Suppressor macrophage treated with lipopolysaccharide for 1 hour (primary cell): ENCODE results near the gene S100A3.
"Not testable (repeated sequence)": the region's sequence is repeated elsewhere in the genome, so short reads cannot be mapped to it uniquely, and the experiment has no call there.

Source experiments
- DNase-seq, 3 donors: peaks; one replicate each; pipeline ENCODE4 v3.0.0-alpha.2; 2020 to 2022

Gene S100A3, protein sequence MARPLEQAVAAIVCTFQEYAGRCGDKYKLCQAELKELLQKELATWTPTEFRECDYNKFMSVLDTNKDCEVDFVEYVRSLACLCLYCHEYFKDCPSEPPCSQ

DNA sequence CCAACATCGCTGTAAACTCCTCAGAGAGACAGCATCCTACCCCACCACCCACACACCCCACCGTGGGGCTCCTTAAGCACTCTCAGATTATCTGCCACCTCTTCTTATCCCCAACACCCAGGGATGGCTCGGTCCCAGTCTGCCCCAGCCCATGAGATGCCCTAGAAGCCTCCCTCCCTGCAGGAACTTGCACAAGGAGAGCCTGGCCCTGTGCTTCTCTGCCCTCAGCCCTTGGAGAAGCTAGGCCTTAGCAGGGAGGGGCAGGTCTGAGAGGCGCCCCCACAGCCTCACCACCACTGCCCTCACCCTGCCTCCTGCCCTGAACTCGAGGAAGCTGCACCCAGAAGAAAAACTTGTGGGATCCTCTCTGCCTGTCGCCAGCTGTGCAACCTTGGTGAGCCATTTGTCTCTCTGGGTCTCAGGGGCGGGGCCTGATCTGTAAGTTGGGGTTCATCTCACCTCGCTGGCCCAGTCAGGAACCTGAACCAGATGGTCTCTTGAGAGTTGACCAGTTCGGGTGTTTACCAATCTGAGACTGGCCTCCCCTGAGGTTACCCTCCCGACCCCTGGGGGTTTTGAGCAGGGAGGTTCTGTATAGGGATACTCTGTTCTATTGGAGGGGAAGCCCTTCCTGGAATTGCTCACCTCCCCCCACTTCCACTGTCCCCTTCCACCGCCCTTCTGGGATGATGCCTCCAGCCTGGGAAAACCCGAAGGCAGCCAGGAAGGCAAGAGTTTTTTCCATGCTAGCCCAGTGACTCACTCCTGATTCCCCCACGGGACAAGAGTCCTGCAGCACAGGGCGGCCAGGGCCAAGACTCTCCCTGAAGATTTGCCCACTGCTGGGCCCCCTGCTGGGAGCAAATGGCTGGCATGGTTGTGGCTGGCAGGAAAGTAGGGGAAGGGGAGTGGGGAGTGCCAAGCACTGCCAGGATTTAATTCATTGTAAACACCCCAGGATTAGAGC lies at the start of gene S100A3:
Gene S100A3, minus strand, starts transcription at position 537 of the 967 bp plus-strand sequence. CDS start 773 bp downstream, outside the sequence.
- DNase-seq, result peak; percentile 76 to 87 (median 86)

DNA sequence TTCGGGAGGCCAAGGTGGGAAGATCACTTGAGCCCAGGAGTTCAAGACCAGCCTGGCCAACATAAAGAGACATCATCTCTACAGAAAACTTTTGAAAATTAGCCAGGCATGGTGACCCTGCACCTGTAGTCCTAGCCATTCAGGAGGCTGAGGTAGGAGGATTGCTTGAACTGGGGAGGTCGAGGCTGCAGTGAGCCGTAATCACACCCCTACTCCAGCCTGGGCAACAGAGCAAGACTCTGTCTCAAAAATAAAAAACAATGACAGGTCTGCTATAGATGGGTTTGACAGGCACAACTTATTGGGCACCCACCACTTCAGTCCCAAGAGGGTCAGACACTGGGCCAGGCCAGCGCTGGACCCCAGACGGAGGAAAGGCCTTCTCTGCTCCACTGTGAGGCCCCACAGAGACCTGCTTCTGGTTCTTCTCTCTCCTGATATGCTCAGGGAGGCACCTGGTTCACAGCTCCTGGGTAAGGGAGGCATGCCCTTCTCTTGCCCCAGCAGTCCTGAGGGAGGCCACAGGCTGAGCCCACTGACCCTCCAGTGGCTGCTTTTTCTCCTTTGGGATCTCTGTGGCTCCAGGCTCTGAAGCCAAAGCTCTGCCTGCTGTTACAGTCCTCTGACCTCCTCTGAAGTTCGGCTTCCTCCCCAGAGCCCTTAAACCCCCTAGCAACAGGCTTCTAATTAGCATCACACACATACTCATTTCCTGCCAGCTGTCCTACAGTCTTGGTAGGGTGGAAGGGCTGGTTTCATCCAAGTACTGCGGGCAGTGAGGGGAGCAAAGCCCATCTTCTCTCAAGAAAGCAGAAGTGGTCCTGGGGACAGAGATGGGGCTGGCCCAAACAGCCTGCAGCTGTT lies 49.5 kb upstream of the S100A3 start:
- peak; percentile 65 to 83 (median 76) for DNase-seq

DNA sequence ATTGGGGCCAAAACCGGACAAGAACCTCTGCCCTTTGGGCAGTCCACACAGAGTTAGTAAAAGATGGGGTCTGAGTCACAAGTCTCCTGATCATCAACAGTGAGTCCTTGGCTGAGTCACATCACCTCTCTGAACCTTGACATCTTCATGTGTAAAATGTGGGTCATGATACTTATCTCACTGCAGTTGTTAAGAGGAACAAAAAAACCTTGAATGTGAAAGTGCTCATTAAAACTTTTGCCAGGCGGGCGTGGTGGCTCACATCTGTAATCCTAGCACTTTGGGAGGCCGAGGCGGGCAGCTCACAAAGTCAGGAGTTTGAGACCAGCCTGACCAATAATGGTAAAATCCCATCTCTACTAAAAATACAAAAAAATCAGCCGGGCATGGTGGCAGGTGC lies 48.1 kb upstream of the S100A3 start:
- peak; percentile 69 to 87 (median 81) for DNase-seq

DNA sequence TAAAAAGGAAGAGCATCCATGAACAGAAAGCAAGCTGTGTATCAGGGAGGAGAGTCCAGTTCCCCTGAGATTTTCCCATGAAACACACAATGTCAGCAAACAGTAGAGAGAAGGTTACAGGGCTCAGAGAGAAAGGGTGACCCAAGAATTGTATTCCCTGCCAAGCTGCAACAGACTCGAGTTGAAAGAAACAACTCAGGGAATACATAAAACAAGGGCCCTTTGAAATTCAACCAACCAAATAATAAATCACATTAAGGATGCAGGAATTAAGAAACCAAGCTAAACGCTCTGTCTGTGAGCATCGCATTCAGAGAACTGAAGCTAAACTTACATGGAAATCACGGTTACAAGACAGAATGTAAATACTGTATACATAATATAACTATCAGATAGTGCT lies 43.7 kb upstream of the S100A3 start:
- no peak for DNase-seq

DNA sequence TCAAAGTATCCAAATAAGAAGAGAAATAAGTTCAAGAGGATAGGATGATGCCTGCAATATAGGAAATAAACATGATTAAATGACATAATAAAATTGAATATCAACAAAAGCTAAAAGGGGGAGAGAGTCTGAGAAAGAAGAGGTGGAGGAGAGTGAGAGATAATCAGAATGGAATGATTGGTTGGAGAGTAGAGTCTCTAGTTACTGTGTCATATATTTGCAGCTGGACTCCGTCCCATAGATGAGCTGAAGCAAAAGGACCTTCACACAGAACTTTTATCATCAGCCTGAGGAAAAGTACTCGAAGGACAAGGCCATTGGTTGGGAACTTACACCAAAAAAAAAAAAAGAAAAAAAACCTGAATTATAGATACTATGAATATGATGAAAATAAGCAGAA lies 39.4 kb upstream of the S100A3 start:
- no peak for DNase-seq

DNA sequence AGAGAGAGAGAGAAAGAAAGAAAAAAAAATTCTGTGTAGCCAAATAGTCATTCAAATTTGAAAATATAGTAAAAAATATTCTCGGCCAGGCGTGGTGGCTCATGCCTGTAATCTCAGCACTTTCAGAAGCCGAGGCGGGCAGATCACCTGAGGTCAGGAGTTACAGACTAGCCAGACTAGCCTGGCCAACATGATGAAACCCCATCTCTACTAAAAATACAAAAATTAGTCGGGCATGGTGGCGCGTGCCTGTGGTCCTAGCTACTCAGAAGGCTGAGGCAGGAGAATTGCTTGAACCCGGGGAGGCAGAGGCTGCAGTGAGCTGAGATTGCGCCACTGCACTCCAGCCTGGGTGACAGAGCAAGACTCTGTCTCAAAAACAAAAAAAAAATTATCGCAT lies 39.0 kb upstream of the S100A3 start:
- DNase-seq, result not testable (repeated sequence)

DNA sequence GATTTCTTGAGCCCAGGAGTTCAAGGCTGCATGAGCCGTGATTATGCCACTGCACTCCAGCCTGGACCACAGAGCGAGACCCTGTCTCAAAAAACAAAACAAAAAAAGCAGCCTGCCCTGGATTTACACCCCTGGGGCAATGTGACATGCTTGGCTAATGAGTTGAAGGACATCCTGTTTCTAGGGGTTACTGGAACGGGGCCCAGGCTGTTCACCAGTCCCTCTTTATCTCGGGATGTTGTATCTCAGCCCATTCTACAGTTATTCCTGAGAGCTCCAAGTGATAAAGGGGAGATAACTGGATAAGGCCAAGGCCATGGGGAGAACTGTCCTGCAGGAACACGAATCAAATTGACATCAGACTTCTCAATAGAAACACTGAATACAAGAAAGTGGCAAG lies 38.3 kb upstream of the S100A3 start:
- no peak for DNase-seq

DNA sequence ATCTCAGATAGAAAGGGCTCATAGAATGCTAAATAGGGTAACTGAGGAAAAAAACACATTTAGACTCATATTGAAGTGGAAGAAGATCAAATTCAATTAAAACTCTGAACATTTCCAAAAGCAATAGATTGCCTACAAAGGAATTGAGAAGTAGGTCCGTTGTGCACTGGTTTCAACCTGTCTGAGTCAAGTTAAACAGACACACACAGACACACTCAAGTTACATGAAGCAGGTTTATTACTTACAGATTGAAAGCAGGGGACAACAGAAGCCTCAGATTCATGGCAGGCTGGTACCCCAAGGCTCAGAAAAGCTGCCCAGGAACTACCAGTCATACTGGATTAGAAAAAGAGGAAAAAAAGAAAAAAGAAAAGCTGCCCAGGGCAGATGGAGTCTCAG lies 37.3 kb upstream of the S100A3 start:
- no peak for DNase-seq

DNA sequence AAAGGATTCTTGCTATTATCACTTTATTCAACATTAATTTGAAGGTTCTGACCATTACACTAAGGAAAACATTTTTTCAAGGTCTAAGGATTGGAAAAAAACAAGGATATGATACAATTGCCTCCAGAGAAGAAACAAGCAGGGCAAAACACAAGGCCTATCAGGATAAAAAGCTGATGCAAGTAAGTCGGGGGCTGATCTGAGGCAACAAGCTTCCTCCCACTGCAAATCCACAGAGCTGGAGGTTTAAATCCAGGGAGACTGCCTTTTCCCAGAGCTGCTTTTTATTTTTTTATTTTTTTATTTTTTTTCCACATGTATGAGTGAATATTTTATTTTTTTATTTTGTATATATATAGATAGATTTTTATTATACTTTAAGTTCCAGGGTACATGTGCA lies 35.9 kb upstream of the S100A3 start:
- DNase-seq, result no peak

DNA sequence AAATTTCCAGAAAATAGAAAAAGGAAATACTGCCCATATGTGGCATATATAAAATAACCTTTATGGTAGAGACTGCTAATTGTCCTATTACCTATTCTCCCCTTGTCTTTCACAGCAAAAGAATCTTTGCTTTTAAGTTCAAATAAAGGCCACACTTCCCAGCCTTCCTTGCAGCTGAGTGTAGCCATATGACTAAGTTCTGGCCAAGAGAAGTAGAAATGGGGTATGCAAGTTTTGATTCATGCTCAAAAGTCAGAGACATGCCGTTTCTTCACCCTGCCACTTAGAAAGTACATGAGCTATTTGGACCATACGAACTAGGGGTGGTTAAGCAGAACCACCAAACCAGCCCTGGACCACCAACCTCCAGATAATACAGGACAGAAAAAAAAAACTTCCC lies 34.9 kb upstream of the S100A3 start:
- DNase-seq, result no peak

DNA sequence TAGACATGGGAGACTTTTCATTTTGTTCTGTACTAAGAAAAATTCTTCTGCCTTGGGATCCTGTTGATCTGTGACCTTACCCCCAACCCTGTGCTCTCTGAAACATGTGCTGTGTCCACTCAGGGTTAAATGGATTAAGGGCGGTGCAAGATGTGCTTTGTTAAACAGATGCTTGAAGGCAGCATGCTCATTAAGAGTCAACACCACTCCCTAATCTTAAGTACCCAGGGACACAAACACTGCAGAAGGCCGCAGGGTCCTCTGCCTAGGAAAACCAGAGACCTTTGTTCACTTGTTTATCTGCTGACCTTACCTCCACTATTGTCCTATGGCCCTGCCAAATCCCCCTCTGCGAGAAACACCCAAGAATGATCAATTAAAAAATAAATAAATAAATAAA lies 34.5 kb upstream of the S100A3 start:
- not testable (repeated sequence) for DNase-seq

DNA sequence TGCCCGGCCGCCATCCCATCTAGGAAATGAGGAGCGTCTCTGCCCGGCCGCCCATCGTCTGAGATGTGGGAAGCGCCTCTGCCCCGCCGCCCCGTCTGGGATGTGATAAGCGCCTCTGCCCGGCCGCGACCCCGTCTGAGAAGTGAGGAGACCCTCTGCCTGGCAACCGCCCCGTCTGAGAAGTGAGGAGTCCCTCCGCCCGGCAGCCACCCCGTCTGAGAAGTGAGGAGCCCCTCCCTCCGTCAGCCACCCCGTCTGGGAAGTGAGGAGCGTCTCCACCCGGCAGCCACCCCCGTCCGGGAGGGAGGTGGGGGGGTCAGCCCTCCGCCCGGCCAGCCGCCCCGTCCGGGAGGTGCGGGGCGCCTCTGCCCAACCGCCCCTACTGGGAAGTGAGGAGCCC lies 33.8 kb upstream of the S100A3 start:
- DNase-seq, result not testable (repeated sequence)

DNA sequence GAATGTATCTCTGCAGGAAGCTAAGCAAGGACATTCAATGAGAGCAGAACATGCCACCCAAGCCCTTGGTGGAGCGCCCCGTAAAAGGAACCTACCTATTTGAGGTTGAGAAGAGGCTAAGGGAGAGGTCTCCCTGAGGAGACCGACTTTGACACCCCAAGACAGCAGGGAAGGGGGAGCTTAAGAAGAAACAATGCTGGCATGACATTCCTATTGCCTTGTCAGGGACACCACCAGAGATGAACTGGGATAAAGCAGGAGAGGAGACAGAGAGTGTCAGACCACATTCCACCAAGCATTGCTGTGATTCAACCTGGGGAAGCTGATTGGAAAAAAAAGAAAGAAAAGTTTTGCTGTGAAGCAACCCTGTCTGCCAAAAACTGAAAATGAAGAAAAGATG lies 29.9 kb upstream of the S100A3 start:
- DNase-seq, result no peak

DNA sequence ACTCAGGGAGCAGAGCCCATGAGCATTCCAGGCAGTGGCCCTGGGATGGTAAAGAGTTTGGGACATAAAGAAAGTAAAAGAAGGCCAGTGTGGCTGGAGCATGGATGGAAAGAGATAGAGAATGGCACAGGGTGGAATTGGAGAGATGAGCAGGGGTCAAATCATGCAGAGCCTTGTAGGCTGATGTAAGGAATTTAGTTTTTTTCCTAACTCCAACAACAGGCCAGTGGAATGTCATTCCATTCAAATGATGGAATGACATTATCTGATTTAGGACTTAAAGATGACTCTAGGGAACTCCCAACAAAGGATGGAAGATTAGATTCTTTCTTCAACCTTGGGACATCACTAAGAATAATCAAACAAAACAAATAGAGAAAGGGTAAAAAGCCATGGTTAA lies 29.4 kb upstream of the S100A3 start:
- no peak for DNase-seq

DNA sequence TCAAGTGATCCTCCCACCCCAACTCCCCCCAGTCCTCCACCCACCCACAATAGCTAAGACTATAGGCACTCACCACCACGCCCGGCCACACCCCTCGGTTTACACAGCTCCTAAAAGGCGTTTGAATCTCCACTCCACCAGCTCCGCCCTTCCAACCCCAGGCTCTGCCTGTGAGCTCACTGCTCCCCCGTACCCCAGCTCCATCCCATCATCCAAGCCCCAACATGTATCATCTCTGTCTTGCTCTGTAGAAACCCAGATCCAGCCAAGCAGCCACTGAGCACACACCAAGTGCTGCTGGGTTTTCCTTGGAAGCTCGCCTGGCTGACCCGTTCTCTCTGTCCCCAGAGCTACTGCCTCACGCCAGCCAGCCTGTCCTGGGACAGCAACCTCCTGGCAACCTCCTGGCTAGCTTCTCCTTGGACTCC lies 28.6 kb upstream of the S100A3 start:
- DNase-seq, result no peak

DNA sequence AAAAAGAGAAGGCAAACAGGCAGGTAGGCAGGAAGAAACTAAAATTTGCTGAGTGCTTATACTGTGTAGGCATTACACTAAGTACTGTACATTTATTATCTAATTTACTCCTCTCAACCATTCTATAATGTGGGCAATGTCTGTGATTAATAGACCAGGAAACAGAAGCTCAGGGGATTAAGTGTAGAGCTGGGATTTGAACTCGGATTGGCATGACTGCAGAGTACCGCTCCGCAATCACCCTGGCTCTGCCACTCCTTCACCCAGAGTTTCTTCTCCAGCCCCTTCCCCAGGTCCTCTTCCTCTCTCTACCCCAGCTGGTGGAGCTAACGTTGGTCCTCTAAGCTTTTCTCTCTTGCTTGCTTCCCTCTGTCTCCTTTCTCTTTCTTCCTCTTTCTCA lies 28.1 kb upstream of the S100A3 start:
- no peak for DNase-seq

DNA sequence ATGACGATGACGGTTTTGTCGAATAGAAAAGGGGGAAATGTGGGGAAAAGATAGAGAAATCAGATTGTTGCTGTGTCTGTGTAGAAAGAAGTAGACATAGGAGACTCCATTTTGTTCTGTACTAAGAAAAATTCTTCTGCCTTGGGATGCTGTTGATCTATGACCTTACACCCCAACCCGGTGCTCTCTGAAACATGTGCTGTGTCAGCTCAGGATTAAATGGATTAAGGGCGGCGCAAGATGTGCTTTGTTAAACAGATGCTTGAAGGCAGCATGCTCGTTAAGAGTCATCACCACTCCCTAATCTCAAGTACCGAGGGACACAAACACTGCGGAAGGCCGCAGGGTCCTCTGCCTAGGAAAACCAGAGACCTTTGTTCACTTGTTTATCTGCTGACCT lies 26.4 kb upstream of the S100A3 start:
- DNase-seq, result not testable (repeated sequence)

DNA sequence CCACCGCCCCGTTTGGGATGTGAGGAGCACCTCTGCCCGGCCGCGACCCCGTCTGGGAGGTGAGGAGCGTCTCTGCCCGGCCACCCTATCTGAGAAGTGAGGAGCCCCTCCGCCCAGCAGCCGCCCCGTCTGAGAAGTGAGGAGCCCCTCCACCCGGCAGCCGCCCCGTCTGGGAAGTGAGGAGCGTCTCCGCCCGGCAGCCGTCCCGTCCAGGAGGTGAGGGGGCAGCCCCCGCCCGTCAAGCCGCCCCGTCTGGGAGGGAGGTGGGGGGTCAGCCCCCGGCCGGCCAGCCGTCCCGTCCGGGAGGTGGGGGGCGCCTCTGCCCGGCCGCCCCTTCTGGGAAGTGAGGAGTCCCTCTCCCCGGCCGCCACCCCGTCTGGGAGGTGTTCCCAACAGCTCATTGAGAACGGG lies 26.0 kb upstream of the S100A3 start:
- not testable (repeated sequence) for DNase-seq

DNA sequence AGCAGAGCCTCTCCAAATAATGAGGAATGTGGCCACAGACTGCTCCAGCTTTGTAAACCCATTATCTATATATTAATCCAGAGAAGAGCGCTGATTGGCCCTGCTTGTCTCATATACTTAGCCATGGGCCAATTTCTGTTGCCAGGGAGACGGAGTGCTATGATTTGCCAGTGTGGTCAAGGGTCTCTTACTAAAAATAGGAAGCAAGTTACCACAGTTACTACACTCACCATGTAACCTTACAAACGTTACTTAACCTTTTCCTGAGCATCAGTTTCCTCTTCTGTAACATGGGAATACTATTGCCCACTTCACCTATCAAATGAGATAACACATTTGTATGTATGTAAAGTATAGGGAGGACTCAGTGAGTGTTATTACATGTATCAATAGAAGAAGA lies 24.3 kb upstream of the S100A3 start:
- DNase-seq, result peak; percentile 24 to 65 (median 44)

DNA sequence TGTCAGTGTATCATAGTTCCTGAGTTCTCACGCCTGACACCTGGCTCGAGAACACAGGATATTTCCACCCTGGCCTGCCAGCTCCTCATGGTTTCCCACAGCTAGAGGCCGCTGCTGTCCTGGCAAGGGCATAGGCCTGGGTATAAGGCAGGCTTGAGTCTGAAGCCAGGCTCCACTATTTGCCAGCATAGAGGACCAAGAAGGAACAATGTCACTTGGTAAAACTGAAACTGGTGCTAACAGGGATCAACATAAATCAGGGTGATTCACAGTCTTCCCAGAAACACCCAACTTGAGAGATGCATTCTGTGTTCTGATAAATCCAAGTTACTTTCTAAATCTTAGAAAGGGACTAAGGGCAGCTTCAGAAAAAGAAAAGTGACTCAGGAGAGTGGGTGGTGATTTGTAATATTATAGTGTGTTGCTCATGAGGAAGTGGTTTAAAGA lies 23.5 kb upstream of the S100A3 start:
- DNase-seq, result peak; percentile 83 to 98 (median 94)

DNA sequence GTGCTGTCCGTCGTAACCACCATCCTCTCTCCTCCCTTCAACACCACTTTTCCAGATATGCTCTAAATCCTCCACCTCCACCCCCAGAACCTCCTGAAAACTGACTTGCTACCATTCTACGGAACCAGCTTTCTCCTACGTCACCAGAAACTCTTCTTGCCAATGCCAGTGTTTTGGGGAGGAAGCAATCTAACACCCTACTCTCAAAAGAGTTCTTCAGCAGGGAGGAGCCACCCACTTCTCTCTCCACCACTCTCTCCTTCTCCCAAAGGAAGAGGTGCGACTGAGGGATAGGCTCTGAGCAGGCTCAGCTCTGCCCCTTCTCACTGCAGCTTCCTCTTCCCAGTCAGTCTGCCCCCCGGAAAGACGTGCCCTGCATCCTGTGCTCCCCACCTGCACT lies 22.6 kb upstream of the S100A3 start:
- DNase-seq, result no peak

DNA sequence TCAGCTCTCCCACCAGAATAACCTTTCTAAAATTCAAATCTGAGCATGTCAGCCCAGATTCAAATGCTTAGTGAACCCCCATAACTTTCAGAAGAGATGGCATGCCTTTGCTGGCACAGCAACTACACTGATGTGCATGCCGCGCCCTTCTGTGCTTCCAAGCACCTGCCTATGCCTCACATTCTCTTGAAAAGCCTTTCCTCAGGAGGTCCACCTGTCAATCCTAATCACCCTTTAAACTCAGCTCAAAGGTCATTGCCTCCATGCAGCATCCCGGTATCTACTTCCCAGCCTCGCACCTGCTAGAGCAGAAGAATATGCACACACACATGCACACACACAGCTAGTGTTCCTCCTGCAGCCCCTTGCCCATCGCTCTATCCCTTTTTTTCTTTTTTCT lies 21.8 kb upstream of the S100A3 start:
- no peak for DNase-seq

DNA sequence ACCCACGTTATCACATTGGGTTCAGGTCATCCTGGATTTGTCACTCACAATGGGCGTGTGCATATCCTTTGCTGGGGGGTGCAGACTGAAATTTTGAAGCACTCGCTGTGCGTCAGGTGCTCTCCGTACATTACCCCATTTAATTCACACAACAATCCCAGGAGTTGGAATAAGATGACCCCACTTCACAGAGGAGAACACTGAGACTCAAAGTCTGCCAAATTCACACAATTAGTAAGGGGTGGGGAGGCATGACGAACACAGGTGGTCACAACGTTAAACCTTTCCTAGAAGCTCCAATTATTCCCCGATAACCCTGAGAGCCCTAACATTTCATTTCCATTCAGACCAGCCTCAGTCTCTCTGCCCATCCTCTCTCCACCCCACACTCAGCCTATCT lies 20.4 kb upstream of the S100A3 start:
- DNase-seq, result no peak
